Stimulated activated CD4-positive, alpha-beta T cell treated with anti-CD3 and anti-CD28 coated beads, TNF-alpha, amount 100 ng/mL, for 24 hours (primary cell): ENCODE measurements around the gene RGS6.
"Not testable (repeated sequence)": the region's sequence is repeated elsewhere in the genome, so short reads cannot be mapped to it uniquely, and the experiment has no call there.

ENCODE experiments used
- DNase-seq, 3 experiments: peaks; one replicate each; pipeline ENCODE4 v3.0.0-alpha.2; 2020; ENCODE audit warnings: low read depth in 3 of 3

RGS6 gene

DNA sequence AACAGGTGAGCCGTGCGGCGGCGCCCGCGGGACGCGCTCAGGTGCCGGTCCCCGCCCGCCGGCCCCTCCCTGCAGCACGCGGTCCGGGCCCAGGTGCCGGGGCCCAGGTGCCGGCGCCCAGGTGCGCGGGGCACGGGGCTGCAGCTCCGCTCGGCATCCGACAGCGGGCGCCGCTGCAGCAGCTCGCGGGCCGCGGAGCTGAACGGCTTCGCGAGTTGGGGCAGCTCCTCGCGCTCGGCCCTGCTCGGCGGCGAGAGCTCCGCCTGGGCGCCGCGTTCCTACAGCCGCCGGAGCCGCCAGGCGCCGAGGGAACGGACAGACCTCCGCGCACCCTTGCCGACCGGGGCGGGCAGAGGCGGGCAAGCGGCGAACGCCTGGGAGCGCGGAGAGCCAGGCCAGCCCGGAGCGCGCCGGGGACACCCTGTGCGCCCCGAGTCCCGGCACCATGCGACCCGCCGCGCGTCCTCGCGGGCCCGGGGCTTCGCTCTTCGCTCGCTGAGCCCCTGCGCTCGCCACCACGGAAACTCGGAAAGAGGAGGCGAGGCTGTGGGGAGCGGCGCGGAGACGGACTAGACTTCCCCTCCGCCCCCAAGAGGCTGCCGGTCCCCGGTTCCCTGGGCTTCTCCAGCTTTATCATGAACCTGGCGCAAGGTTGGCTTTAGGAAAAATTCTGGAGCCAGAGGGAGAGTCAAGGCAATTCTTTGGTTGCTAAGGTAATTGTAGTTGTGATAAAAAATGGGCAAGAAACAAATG lies at the start of gene RGS6:
Gene RGS6 (plus strand): TSS at position 201 of the 753 bp plus-strand sequence.
- peak in 1 of 3 experiments; percentile 21 for DNase-seq

DNA sequence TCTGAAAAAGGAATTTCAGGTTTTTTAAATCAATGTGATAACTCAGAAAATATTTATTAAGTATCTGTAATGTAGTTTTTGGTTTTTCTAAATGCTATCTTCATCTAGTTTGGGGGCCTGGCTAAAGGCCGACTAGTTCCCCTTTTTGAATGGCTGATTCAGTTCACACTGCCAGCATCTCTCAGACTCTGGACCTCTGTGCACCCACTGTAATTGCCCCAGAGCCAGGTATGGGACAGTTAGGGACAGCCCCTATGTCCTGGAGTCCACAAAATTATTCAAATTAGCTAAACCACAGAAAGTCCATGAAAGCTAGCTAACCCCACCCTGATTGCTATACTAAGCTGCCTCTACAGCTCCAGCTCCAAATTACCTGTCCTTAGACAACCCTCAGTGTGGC lies 49.1 kb upstream of the RGS6 start:
- no peak for DNase-seq

DNA sequence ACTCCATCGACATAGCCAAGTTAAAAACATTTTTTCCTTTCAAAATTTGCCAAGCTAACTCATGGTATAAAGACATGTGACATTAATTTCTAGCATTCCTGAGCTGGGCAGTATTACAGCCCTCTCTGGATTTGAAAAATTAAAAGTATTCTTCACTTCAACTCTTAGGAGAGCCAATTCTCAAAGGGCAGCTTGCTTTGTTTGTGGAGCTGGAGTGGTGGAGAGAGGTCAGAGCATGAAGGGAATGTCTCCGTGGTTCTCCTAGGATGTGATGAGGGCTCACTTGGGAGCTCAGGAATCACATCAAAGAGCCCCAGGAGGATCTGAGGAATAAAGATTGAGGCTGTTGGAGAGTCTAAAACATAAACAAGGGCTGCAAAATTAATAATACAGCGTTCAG lies 46.9 kb upstream of the RGS6 start:
- DNase-seq = no peak

DNA sequence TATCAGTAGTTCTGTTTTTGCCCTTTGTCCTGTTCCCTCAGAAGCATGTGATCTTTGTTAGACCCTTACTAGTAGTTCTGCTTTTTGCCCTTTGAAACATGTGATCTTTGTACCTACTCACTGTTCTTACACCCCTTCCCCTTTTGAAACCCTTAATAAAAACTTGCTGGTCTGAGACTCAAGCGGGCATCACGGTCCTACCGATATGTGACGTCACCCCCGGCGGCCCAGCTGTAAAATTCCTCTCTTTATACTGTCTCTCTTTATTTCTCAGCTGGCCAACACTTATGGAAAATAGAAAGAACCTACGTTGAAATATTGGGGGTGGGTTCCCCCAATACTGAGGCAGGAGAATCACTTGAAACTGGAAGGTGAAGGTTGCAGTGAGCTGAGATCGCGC lies 44.4 kb upstream of the RGS6 start:
- DNase-seq = not testable (repeated sequence)

DNA sequence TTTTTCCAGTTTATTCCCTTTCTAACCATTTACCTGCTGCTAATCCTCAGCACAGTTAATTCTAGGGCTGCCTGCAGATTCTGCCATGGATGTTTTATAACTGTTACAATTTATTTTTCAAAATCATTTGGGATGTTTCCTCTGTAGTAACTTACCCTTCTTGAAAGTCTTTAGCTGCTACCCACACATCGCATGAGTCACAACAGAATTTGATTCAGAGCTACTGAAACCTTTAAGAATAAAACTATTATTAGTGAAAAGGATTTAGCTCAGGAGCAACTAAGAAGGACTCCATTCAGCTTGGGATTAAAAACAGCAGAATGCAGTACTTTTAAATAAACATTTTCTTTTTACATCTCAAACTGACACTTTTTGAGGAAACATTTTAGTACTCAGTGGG lies 41.7 kb upstream of the RGS6 start:
- no peak for DNase-seq

DNA sequence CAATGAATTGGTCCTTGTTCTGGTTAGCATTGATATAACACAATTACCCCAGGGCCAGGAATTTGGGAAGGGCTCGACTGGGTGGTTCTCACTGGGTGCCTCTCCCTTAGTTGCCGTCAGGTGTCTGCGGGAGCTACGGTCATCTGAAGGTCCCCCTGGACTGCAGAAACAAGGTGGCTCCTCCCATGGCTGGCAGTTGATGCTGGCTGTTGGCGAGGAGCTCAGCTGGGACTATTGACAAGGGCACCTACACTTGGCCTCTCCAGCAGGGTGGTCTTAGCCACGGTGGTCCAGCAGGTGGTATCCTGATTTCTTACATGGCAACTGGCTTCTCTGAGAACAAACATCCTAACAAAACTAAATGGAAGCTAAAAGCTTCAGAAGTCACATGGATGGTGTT lies 41.0 kb upstream of the RGS6 start:
- DNase-seq = no peak

DNA sequence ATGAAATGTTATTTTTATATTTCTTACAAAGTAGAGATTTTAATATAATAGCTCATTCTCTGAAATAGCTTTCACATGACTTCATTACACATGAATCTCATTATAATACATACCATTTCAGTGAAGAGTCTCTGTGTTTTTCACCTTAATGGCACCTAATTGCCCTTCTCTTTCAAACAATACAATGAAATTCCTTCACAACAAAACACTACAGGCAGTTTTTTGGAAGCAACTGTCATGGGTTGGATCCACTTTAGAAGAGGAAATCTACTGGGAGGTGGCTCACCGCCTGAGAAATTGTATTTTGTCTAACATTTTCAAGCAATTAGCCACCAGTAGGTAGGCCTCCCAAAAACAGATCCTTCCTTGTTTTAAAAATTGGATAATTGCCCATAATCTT lies 40.3 kb upstream of the RGS6 start:
- no peak for DNase-seq

DNA sequence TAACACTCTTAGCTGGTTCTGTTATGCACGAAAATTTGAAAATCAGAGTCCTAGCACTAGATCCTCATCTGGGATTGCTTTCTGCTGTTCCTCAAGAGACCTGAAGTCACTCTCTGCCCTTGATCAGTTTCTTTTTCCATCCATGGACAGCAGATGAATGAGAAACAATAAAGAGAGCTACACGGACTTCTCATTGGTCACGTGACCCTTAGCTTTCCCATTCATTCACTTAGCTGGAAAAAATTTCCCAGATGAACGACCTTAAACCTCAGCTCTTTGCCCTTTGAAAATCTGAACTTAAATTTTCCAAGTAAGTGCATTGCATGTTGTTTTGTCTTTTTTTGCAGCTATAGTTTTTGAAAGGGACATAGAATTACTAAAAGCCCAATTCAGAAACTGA lies 27.2 kb upstream of the RGS6 start:
- no peak for DNase-seq

DNA sequence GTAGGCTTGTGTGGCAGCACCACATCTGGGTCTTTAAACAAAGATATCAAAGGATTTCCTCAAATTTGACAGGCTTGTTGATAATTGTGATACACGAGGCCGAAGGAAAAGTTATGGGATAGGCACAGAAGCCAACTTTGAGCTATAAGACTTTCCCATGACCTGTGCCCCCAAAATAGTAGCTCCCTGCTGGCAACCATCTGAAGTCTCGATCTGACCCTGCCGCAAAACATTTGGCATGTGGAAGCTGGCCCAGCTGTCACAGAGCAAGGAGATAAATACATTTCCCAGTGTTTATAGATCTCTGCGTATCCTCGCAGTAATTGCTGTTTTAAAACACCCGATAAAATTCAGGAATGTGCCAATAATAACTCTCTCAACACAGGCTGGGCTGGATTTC lies 26.4 kb upstream of the RGS6 start:
- no peak for DNase-seq

DNA sequence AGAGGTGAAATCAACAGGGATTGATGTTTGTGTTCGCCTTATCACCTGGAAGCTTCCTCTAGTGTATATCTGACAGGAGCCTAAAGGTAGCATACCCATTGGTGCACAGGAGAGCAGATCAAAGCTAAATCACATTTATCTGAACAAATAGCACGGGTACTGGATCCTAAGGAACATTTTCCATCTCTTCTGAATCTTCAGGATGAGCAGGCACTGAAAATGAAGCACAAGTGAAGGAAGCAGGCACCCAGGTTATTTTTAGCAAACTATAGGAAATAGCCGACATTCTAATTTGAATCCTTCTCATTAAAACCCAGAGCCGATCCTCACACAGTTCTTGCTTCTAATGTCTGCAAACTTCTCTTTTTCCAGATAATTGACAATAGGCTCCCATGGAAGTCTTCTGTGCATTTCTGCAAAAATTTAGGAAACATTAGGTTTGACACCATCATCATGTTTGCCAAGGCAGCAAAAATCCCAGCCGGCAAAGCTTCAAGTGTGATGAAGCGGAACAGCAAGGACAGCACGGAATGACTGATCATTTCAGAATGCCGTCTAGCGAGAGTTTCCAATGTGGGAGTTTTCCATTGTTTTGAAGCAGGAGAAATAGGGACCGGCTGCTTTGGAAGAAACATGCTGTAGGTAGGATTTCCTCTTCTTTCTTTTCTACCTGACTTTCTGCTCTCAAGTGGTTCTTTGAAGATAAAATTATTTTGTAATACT lies 24.3 kb upstream of the RGS6 start:
- DNase-seq = no peak

DNA sequence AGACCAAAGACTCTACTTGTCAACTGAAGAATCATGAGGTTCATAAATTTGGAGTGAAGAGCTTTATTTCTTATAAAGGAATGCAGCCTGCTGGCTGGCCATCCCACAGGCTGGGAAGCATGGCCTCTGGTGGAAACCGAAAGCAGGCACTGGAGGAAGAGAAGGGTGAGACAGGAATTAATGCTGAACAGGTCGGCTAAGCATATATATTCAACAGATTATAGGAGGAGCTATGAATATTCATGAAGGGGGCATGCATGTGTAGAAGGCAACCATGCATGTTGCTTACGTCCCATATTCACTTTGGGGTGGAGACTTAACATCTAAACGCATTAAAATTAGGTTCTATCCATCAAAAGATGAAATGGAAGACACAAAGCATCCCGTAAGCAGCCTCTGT lies 20.6 kb upstream of the RGS6 start:
- no peak for DNase-seq

DNA sequence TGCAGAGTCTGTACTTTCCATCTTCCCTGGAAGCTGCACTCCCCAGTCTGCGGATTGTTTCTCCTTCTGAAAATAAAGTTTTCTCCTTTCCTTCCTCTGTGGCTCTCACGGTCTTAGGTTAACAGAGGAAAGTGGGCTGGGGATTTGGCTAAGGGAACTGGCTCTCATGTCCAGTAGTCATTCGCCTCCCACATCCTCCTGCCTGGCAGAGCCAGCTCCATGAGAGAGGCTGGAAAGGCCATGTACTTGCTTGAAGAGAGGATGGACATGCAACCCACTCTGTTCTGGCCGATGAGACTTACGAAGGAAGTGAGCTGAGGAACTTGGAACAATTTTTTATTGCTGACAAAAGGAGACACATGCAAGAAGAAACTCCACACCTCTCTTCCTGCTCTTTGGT lies 18.9 kb upstream of the RGS6 start:
- no peak for DNase-seq

DNA sequence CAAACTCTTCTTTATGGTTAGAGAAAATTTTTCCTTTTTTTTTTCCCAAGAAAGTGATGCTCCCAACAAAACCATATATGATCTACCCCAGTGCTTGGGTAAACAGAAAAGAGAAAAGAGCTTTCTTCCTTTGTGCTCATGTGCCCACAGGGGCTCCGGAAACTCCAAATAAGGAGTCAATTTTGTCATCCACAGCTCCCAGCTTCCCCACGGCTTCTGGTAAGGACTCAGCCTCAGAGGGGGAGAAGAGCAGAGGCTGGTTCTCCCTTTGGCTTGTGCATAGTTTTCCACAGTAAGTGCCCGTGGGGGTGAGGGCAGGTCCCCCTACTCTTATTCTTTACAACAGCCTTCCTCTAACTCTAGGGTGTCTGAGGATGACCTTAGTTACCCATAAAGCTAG lies 13.3 kb upstream of the RGS6 start:
- DNase-seq = no peak

DNA sequence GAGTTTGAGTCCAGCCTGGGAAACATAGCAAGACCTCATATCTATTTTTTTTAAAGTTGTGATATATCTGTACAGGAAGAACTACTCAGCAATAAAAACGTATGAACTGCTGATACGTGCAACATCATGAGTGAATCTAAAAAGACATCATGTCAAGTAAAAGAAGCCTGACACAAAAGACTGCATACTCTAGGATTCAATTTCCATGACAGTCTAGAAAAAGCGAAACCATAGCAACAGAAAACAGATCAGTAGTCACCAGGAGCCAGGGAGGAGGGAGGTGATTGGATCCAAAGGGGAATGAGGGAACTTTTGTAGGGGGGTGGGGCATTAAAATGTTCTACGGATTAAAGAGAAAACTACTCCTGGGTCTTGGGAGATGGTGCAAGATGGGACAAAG lies 8.7 kb upstream of the RGS6 start:
- DNase-seq = no peak

DNA sequence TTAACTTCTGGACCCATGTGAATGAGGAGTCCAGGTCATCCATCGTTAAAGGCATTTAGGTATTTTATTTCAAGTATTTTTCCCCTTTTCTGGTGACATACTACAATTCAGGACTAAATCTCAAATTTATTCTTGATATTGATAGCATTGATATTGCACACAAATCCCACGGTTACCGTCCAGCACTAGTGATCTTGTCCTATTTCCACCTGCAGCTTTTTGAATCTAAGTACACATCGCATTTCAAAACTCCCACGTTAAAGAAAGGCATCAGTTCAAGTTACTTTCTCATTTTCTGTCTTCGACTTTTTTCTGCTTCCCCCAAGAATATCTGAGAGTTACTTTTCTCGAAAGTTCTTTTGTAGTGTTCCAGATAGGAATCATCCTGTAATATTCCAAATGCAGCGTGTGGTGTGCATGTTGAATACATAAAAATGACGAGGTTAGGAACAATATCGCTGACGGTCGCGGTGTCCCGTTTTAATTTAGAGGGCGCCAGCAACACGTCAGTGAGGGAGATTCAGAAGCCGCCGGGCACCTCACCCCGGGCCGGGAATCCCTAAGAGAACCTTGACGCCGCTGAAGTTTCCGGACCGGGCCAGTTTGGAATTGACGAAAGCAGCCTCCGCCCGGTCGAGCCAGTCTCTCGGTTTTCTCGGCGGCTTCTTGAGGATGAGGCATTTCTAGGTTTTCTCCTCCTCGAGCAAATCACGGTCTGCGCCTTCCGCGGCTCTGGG lies 569 bp upstream of the RGS6 start:
- DNase-seq = no peak

DNA sequence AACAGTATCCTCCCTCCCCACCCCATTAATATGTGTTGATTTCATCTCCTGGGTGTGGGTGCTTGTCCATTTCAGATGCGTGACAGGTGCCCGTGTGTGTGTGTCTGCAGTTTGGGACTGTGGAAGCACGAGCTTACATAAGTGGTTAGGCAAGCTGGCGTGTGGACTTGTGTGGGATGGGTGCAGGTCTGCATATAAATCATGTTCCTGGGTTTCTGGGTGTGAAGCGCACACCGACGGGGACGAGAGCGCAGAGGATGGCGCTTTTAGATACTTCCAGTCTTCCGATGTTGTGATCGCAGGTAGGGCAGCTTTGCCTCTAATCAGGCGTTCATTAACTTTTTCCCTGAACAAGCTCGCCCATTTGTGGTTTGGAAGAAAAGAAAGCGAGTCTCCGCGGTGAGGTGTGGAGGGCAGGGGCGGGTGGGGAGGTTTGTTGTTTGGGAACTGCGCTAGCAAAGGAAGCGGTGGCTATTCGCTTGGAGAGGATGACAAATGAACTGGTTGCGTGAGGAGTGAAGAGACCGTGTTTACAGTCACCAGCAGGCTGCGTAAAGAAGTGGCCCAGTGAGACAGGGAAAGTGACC lies 865 bp downstream of the RGS6 start:
- DNase-seq = no peak

DNA sequence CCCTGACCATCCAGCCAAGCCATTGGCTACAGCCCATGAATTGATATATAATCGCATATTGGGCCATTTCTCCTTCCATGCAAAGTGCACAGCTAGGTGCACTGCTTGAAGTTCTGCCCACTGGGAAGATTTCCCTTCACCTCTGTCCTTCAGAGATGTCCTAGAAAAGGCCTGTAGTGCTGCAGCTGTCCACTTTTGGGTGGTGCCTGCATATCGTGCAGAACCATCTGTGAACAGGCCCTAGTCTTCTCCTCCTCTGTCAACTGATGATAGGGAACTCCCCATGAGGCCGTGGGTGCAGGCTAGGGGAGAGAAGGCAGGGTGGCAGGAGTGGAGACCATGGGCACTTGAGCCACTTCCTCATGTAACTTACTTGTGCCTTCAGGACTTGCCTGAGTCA lies 6.0 kb downstream of the RGS6 start:
- not testable (repeated sequence) for DNase-seq

DNA sequence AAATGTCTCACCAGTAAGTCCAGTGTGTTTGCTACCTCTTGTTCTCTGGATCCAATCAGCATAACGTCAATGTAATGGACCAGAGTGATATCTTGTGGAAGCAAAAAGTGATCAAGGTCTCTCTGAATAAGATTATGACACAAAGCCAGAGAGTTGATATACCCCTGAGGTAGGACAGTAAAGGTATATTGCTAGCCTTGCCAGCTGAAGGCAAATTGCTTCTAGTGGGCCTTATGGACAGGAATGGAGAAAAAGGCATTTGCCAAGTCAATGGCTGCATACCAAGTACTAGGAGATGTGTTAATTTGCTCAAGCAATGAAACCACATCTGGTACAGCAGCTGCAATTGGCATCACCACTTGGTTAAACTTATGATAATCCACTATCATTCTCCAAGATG lies 7.1 kb downstream of the RGS6 start:
- DNase-seq = not testable (repeated sequence)

DNA sequence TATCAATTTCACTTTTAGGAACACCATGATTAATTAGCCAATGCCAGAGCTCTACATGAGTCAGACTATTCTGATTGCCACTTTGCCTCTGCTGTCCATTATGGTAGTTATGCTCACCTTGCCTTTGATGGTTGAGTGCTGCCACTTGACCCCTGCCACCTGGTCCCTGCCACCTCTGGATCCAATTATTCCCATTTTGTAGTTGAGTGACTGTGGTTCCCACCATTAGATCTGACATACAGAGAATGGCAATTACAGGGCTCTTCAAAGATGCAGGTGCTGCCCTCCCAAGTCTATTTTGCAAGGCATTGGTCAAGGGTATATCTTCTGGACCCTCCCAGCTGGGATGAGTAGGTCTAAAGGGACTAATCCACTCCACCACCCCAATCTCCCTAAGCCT lies 8.3 kb downstream of the RGS6 start:
- DNase-seq = not testable (repeated sequence)

DNA sequence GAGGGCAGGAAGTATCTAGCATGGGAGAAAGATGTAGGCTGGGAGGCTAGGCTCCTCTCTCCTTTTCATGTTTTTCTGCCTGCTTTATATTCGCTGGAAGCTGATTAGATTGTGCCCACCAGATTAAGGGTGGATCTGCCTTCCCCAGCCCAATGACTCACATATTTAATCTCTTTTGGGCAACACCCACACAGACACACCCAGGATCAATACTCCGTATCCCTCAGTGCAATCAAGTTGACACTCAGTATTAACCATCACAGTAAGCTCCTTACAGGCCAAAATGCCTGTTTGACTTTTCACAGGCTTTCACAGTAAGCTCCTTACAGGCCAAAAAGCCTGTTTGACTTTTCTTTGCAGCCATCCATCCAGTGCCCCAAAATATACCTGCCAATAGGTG lies 9.4 kb downstream of the RGS6 start:
- DNase-seq = not testable (repeated sequence)

DNA sequence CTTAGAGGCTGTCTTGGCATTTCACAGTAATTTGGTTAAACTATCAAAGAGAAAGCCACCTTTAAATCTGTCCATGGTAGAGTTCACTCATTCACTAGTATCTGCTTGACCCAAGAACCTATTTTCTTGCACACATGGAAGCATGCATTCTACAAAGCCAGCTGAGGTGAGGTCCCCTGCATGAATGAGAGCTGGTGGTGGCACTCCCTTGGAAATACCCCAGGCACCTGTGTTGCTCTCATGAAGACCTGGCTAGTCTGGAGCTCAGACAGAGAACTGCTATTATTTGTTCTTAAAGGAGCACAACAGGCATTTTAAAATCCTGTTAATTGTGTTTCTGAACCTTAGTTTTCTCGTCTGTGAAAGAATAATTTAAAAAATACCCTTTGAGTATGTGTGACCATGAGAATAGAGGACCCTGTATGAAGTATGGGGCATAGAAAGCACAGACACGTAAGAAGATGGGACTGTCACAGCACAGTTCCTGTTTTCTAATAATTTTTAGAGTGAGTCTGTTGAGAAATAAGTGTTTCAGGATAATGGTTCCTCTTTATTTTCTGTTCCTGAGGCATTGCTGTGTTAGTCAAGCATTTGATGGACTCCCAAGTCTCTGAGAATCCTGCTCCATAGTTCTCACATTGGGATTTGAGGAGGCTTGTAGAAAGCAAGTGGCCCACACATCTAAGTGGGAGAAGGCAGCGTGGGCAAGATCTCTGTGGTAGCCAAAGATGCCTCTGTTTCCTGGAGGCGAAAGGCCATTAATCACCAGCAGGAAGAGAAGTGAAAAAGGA lies 10.9 kb downstream of the RGS6 start:
- DNase-seq = no peak

DNA sequence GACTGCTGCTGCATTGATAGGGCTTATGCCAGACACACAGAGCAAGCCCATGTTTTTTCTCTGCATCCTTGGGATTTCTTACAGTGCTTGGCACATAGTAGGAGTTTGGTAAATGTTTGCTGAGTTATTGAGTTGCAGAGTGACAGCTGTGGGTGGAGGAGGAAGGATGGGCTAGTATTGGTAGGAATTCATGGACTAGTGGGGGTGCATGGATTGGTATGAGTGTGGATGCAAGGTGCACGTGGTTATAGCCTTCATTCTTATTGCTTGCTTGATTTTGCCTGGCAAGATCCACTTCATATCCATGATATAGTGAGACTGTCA lies 11.4 kb downstream of the RGS6 start:
- DNase-seq = no peak
